Stimulated activated CD4-positive, alpha-beta T cell treated with anti-CD3 and anti-CD28 coated beads, Interleukin-2, amount 100 ng/mL, for 48 hours (primary cell): ENCODE data around the gene SMTNL2.
"Not testable (repeated sequence)": the region's sequence is repeated elsewhere in the genome, so short reads cannot be mapped to it uniquely, and the experiment has no call there.

Source experiments
- DNase-seq, 2 donors: peaks; one replicate each; pipeline ENCODE4 v3.0.0-alpha.2; 2020

SMTNL2 gene

GRCh38 chr17:4639301-4640059 is 55.2 kb downstream of the SMTNL2 start:
- not testable (repeated sequence) for DNase-seq

DNA sequence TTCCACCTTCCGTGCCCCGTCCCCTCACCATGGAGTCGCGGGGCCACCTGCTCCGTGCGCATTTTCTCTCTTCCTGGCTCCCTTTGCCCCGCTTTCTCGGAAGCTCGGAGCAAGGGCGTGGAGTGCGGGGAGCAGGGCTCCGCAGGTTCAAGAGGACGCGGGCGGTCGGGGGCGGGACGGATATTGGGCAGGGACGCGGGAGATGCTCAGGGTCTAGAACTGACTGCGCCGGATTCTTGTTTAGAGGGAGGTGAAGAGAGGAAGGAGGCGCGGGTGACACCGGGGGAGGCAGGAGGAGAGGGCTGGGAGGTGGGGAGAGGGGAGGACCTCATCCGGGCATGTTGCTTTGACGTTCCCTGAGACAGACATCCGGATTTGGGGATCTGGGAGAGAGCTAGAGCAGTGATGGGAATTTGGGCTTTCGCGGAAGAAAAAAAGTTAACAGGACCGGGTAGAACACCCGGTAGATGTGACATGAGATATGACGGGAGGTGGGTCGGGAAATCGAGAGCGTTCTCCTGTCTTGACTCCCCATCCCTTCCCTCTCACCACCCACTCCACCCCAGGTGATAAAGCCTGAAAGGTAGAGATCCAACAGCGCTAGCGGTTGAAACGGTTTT is 56.4 kb downstream of the SMTNL2 start:
- not testable (repeated sequence) for DNase-seq

DNA sequence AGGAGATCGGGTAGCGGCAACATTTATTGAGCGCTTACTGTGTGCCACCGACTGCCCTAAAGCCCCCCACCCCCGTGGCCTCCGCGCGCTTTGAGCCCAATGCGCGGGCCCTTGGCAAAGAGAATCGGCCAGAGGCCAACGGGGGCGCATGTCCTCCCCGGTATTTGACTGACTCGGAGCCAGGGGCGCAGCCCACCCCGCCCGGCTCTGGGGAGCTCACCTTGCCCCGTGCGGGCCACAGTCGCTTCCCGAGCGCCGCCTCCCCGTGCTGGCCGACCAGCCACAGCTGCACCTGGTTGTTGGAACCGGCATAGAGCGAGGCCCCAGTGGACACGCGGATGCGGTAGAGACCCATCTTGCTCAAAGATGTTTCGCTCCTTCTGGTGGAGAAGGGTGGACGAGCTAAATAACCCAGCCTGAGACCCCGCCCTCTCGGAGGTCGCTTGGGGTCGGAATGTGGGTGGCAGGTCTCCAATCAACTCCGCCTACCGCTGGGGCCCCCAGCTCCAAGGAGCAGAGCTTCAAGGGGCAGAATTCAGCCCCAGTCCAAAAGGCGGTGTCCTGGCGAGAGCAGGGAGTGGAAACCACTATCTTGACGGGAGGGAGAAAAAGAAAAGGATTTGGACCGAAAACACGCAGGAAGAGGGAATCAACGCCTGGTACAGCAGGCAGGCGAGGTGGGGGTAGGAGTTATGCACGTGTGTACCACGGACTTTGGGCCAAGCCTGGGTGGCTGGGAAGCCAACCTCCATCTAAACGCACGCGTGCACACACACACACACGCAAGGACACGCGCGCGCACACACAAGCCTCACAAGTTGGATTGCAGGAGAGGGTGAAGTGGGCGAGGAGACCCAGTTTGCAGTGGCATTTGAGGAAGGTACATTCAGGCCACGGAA is 57.2 kb downstream of the SMTNL2 start, which contains the start of gene ALOX15:
TSS of gene ALOX15 (minus strand) at position 382 of the 899 bp plus-strand sequence. CDS start at position 355, 27 bp downstream.
- DNase-seq: no peak

DNA sequence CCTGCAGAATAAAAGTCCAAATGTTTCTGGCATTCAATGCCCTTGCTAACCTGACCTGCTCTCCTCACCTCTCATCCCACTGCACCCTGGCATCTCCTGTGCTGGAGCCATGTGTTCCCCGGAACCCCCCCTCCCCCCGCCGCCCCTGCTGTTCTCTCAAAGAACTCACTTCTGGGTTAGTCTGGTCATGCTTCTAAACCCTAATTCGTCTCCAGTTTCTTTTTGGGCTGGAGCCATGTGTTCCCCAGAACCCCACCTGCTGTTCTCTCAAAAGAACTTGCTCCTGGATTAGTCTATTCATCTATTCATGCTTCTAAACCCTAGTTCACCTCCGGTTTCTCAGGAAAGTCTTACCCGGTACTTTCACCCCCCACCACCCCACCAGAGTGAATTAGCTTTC is 58.0 kb downstream of the SMTNL2 start:
- DNase-seq: no peak

GRCh38 chr17:4643676-4644075 is 59.3 kb downstream of the SMTNL2 start:
- DNase-seq: no peak

GRCh38 chr17:4645642-4646041 is 61.3 kb downstream of the SMTNL2 start:
- no peak for DNase-seq

DNA sequence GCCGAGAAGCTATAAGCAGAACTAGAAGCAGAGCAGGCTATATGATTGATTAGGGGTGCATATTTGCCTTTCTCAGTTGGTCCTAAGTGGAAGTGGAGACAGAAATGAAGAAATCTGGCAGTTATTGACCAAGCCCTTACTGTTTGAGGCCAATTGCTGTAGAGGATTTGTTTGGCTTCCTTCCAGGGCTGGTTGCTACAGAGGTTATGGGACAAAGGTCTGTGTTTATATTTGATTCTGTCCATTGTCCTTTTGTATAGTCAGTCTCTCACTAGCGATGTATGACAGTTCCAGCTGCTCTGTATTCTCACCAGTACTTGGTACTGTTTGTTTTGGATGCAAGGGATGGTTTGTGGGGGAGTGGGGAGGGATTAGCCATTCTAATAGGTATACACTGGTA is 64.4 kb downstream of the SMTNL2 start:
- DNase-seq: no peak

DNA sequence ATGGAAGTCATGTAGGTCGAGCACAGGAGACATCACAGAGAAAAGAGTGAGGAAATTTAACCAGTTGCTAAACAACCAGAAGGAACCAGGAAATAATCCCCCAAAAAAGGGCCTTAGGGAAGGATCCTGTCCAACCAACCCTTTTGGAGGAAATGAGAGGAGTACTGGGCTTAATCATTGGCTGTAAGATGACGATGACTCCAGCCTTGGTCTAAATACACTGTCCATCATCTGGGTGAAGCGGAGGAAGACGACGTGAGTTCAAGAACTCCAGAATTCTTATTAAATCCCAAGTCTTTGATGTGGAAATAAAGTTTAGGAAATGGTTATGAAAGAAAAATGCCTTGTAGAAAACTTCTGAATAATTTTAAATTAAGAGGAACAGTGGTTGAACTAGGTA is 68.7 kb downstream of the SMTNL2 start:
- no peak for DNase-seq

DNA sequence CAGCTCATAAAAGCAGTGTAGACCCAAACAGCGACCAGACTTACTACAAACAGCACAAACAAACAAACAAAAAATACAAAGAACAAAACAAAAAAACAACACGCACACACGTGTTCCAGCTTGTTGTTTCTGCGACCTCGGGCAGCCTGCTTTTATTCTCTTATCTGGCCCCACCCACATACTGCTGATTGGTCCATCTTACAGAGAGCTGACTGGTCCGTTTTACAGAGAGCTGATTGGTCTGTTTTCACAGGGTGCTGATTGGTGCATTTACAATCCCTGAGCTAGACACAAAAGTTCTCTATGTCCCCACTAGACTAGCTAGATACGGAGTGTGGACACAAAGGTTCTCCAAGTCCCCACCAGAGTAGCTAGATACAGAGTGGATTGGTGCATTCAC is 71.6 kb downstream of the SMTNL2 start:
- DNase-seq: not testable (repeated sequence)

DNA sequence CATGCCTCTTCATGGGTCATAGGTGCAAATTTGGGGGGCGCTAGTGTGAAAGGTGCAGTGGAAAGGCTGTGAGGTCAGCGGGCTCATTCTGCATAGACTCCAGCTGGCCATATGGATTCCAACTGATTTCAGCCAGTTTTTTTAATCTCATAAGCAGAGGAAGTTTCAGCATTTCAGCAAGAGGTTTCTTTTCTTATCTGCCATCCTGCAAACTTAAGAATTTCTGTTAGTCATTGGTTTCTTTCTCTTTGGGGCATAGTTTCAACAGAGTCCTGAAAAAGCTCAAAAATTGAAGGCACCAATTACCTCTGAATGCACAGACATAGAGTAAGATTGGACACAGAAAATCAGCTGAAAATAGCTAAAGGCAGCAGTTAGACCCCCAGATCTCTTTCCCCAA is 73.3 kb downstream of the SMTNL2 start:
- DNase-seq: no peak
